HG03469 (cell line): Measurements from ENCODE around the gene PCGF6.
"Not testable (repeated sequence)": the region's sequence is repeated elsewhere in the genome, so short reads cannot be mapped to it uniquely, and the experiment has no call there.

ENCODE experiments used
- ATAC-seq: cut with Tn5 transposase; IDR thresholded peaks from one replicate; pipeline ENCODE4 v1.9.1; 2021; ENCODE audit warnings: mild to moderate bottlenecking, moderate library complexity, moderate number of reproducible peaks; ENCODE audit not compliant: unreplicated experiment

The PCGF6 gene

DNA sequence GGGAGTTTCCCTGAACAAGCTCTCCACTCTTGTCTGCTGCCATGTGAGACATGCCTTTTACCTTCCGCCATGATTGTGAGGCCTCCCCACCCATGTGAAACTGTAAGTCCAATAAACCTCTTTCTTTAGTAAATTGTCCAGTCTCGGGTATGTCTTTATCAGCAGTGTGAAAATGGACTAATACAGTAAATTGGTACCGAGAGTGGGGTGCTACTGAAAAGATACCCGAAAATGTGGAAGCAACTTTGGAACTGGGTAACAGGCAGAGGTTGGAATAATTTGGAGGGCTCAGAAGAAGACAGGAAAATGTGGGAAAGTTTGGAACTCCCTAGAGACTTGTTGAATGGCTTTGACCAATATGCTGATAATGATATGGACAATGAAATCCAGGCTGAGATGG lies 92.0 kb downstream of the PCGF6 start:
- not testable (repeated sequence) for ATAC-seq

- ATAC-seq, result no peak
Measured at GRCh38 chr10:103257812-103258211, 93.1 kb downstream of the PCGF6 start.

GRCh38 chr10:103256613-103257012 lies 94.3 kb downstream of the PCGF6 start:
- no peak for ATAC-seq

DNA sequence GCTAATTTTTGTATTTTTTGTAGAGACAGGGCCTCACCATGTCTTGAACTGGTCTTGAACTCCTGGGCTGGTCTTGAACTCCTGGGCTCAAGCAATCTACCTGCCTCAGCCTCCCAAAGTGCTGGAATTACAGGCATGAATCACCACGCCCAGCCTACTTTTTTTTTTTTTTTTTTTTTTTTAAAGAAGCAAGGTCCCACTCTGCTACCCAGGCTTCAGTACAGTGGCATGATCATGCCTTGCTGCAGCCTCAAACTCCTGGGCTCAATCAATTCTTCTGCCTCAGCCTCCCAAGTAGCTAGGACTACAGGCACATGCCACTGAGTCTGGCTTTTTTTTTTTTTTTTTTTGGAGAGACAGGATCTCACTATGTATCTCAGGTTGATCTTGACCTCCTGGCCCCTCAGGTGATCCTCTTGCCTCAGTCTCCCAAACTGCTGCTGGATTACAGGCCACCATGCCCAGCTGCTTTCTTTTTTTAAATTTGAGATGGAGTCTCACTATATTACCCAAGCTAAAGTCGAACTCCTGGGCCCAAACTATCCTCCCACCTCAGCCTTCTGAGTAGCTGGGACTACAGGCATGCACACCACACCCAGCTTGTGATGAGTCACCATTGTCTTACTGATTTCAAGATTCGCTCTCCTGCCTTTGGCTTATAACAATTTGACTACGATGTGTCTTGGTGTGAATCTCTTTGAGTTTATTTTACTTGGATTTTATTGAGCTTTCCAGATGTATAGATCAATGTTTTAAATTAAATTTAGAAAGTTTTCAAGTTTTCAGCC lies 96.2 kb downstream of the PCGF6 start:
- ATAC-seq, result no peak

DNA sequence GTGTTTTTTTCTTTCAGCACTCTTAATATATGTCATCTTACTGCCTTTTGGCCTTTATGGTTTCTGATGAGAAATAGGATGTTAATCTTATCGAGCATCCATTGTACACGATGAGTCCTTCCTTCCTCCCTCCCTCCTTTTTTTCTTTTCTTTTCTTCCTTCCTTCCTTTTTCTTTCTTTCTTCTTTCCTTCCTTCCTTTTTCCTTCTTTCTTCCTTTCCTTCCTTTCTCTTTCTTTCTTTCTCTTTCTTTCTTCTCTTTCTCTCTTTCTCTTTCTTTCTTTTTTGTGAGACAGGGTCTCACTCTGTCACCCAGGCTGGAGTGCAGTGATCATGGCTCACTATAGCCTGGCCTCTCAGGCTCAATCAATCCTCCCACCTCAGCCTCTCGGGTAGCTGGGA lies 96.8 kb downstream of the PCGF6 start:
- ATAC-seq, result no peak
